Measurements from ENCODE around the gene MTAP.
A peak's percentile ranks its signal among the peaks of the same experiment; 100 is the strongest.
"Not testable (repeated sequence)": the region's sequence is repeated elsewhere in the genome, so short reads cannot be mapped to it uniquely, and the experiment has no call there.

Gene MTAP

DNA sequence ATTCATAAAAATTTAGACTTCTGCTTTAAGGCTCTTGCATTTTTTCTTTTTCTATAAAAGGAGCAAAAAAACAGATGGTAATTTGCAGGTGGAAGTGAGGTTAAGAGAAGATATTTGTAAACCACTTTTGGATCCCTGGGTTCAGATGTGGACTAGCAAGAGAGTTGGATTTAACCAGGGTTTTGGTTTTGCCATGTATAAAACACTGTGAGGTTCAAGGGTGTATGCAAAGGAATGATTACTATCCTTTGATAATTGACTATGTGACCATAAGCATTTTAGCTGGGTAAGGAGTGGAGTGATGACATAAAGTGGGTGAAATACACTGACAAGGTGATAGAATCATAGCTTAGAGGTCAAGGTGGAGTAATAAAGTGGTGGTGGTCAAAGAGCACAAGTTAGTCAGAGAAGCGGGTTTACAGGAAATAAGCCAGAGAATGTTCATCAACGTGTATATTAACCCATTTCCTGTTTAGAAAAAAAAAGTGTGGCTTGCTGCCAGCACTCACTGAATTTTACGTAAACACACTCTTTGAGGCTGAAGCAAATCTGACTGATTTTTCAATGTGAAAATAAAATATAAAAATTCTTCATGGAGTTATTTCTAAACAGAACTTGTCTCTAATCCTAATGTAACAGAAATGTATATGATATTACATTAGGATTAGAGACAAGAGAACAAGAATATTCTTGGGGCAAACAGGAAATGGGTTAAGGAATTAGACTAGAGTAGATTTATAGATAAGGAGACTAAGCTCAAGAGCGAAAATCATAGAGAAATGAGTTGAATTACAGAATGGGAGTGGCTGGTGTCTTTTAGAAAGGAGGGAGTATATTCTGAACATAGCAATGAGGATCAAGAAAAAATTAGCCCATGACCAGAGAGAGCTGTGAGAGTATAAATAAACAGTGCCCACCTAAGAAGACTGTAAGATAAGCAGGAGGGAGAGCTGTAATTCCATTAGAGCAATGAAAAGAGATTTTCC lies 117.2 kb downstream of the MTAP start:
- DNase-seq (ENCODE audit: low spot score), result peak; percentile 21

GRCh38 chr9:21923694-21924093 lies 121.3 kb downstream of the MTAP start:
- no peak for DNase-seq (ENCODE audit: low spot score)

DNA sequence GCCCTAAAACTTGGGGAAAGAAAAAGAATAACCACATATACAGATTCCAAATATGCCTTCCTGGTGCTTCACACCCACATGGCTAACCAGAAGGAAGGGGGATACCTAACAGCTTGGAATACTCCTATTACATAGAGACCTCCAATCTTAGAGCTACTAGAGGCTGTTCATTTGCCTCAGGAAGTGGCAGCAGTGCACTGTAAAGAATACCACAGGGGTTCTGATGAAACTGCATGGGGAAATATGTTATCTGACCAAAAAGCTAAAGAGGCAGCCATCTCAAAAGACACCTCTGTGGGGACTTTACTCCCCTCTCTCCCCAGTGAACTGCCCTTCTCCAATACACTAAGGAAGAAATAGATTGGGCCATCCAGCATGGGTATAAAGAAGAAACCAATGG lies 125.3 kb downstream of the MTAP start:
- no peak for DNase-seq (ENCODE audit: low spot score)

DNA sequence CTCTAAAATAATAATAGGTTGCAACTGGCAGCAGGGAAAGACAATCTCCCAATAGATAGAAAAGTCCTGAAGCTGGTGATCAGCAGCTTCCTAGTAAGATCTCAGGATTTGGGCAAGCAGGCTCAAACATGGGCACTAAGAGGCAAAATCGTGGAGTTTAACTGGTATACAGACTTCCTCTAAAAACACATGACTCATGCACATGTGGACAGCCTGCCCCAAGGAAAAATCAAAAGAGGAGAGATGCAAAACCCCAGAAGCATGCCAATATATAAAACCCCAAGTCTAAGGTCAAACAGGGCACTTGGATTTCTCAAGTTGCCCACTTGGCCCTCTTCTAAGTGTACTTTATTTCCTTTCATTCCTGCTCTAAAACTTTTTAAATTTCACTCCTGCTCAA lies 129.0 kb downstream of the MTAP start:
- no peak for DNase-seq (ENCODE audit: low spot score)

- DNase-seq (ENCODE audit: low spot score), result no peak
Measured at GRCh38 chr9:21933281-21933680, 130.8 kb downstream of the MTAP start.

GRCh38 chr9:21933865-21934264 lies 131.4 kb downstream of the MTAP start:
- DNase-seq (ENCODE audit: low spot score), result no peak

DNA sequence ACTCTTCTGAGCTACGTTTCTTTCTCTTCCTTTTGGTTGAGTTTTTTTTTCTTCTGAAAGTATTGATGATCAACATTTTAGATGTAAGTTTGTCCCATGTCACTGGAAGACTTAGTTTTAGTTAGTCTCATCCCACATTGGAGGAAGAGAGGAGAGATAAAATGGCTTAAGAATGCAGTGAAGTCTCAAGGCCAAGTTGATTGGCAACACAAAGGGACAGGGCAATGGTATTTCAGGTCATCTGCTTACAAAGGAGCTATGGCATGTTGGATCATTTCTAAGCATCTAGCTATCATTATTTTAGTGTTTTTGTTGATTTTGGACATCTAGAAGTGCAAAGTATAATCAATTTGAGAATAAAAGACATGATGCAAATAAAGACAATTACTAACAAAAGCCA lies 133.2 kb downstream of the MTAP start:
- no peak for DNase-seq (ENCODE audit: low spot score)

DNA sequence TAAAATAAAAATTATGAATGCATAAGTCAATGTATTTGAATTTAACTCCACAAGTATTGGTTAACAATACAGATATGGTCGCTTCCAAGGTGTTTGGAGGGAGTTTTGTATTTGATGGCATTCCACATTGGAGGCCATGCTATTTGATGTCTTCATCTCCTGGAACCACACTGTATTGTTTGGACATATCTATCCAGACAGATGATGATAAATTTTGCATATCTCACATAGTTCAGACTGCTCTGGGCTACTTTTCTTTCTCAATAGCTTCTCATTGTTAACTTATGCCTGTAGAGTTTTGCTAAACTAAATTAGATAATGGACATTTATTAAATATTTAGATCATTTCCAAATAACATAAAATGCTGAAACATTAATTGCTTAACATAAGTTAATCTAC lies 133.7 kb downstream of the MTAP start:
- DNase-seq (ENCODE audit: low spot score), result no peak

DNA sequence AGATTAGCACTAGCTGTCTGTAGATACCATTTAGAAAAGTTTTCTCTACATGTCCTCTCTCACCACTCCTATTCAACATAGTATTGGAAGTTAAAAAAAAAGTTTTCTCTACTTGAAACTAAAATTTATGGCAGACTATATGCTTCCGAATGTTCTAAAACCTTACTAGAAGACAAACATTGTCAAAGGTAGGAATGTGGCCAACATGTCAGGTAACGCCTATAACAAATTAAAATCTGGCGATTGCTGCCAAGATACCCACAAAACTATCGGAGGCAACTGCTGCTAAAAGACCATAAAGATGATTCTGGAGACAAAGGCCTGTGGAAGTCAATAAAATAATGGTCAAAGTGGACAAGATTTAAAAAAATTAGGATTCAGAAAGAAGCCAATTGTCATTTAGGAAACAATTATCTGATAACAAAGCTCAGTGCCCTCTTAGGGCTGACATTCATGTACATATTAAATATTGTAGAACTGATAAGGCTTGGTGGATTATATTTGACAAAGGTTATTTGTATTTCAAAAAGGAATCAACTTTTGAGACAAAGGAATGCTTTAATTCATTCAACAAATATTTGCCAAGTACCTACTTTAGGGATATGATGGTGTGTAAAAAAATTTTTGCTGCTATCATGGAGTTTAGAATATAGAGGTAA lies 139.0 kb downstream of the MTAP start:
- DNase-seq (ENCODE audit: low spot score), result no peak

DNA sequence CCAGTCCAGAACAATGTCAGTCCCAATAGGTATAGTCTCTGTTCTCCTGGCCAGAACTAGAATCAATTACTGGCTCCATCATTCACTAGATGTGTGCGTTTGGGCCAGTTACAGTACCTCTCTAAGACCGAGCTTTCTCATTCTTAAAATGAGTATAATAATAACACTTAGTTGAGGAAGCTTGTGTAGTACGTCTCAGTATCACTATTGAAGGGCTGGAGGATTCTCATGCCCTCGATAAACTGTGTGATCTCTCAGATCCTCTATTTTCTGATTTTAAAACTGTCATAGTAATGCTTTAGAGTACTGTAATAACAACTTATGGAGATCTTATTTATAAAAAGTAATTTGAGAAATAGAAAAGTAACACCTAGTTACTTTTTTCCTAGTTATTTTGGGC lies 141.0 kb downstream of the MTAP start:
- DNase-seq (ENCODE audit: low spot score), result no peak

DNA sequence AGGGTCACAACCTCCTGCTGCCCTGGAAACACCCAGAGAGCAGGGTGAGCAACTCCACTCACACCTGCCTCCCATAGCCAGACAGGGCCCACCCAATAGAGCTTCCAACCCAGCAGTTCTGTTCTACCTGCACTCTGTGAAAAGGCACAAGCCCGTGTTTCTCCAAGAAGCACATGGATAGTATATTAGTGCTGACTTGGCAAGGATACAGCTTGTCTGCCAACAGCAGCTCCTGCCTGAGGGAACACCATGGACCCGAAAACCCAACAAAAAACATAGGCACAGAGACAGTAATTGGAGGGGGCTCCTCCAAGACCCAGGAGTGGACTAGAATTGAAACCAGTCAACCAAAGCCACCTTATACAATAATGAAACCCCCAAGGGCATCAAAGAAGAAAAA lies 143.2 kb downstream of the MTAP start:
- DNase-seq (ENCODE audit: low spot score), result no peak

GRCh38 chr9:21958833-21959232 lies 156.4 kb downstream of the MTAP start:
- no peak for DNase-seq (ENCODE audit: low spot score)

GRCh38 chr9:21959268-21959667 lies 156.8 kb downstream of the MTAP start:
- DNase-seq (ENCODE audit: low spot score), result not testable (repeated sequence)

- no peak for DNase-seq (ENCODE audit: low spot score)
Measured at GRCh38 chr9:21961569-21961968, 159.1 kb downstream of the MTAP start.

DNA sequence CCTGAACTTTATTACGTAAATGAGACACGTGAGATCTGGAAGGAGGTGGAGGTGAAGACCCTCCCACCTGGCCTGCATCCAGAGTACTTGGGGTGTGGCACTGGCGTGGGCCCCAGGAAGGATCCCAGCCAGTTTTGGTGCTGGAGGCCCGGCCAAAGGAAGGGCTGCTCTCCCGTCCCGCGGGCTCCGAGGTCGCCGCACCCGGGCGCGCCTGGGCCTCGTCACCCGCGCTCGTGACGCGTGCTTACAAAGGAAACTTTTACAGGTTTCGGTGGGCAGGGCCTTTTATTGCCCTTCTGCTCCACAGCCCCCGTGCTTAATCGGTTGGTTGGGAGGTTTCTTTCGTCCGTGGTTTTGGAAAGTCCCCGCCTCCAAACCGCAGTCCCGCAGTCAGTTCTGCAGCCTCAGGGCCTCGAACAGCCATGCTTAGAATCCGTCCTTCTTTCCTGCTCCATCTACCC lies 162.5 kb downstream of the MTAP start:
- DNase-seq (ENCODE audit: low spot score), result peak; percentile 47

DNA sequence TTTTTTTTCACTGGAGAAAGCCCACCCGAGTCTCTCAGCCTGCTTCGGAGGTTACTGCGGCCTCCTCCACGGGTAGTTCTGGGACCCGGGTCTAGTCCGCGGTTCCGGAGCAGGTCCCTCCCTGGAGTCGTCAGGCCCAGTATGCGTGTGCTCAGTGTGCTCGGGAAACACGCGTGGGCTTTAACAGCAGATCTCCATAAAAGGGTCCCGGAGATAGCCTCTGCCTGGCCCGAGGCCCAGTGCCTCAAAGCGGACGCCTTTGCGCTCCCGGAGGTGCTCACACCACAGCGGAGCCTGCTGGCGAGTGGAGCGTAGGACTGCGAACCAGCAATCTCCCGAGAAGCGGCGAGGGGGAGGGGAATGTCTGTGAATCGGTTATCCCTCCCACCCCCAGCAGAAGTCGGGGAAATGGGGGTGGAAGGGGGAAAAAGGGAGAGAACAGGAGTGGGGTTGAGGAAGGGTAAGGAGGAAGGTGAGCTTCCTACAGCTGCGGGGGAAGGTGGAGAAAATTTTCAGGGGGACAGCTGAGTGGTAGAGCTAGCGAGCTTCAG lies 163.0 kb downstream of the MTAP start:
- DNase-seq (ENCODE audit: low spot score), result peak; percentile 89

DNA sequence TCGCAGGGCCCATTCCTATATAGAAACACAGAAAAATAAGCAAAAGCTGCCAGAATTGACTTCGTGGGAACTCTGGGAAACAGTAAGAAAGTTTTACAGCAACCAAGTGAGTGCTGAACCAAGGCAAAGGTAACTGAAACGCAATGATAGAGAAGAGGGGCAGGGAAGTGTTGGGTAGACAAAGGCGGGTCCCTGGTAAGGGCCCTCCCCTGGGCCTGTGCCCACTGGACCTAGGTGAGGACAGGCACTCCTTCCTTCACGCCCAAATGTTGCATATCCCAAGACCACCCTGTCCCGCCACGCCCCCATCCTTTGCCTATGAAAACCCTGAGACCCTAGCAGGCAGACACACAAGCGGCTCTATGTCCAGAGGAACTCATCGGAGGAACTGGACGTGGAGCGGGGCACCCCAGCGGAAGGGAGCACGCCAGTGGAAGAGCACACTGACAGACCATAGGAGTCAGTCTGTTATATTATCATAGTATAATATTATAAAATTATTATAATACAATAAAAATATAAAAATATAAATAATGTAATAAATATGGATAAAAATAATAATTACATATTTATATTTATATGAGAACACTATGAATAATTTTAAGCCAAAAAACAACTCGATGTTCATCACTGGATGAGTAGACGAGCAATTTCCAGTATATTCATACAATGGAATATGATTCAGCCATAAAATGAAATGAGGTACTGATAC lies 163.9 kb downstream of the MTAP start:
- DNase-seq (ENCODE audit: low spot score), result no peak

DNA sequence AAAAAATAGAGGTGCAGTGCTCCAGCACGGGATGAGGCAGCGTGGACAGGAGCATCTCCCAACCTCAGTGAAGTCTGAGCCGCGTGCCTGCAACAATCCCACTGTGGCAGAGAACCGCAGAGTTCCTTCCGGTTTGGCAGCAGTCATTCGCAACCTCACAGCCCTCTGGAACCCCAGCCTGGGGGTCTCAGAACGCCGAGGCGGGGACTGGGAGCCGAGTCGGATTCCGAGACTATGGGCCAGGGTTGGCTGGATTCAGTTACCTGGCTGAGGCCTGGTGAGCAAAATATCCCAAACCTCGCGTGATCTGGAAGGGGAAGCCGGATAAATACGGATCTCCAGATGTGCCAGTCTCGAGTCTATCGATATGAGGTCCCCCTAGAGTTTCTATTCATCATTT lies 164.7 kb downstream of the MTAP start:
- no peak for DNase-seq (ENCODE audit: low spot score)

GRCh38 chr9:21967702-21968101 lies 165.3 kb downstream of the MTAP start:
- no peak for DNase-seq (ENCODE audit: low spot score)

GRCh38 chr9:21968331-21969010 lies 166.0 kb downstream of the MTAP start:
- peak; percentile 50 for DNase-seq (ENCODE audit: low spot score)

DNA sequence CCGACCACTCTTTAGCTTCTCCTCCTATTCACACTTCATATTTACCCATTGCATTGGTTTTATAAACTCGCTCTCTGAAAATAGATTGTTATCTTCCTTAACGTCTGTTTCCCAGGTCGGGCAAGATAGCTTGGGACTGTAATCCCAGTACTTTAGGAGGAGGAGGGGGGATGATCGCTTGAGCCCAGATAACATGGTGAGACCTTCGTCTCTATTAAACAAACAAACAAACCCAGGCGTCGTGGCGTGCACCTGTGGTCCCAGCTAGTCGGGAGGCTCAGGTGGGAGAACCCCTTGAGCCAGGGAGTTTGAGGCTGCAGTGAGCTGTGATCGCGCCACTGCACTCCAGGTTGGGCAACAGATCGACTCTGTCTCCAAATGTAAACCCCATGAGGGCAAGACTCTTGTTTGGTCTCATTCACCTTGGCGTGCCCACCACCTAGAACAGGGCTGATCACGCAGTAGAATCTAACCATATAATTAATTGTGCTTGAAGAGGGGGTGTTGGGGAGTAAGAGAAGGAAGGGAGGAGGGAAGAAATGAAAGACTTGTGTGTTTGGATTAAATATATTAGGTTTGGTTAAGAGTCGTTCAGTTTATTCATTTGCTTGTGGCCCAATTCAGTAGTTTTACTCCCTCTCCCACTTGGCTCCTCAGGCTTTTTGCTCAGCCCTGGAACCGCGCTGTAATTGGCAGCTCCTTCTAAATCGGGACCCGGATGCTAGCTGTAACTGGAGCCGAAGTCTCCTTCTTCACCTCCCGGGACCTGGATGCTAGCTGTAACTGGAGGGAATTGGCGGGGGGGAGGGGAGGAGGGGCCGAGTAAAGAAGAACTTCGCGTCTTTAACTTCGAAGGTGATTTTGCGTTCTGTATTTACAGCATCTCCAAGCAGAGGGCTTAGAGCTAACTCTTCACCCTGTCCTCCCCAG lies 166.8 kb downstream of the MTAP start:
- DNase-seq (ENCODE audit: low spot score), result no peak

Data from GM03348 (cell line).